IPS-NIHi7 (cell line): Measurements from ENCODE around the gene PLD3.
"Not testable (repeated sequence)": the region's sequence is repeated elsewhere in the genome, so short reads cannot be mapped to it uniquely, and the experiment has no call there.

Source experiments
- DNase-seq: peaks from one replicate; pipeline ENCODE4 v3.0.0; 2012; ENCODE audit warnings: mixed read lengths; ENCODE audit errors: extremely low spot score

Gene PLD3

DNA sequence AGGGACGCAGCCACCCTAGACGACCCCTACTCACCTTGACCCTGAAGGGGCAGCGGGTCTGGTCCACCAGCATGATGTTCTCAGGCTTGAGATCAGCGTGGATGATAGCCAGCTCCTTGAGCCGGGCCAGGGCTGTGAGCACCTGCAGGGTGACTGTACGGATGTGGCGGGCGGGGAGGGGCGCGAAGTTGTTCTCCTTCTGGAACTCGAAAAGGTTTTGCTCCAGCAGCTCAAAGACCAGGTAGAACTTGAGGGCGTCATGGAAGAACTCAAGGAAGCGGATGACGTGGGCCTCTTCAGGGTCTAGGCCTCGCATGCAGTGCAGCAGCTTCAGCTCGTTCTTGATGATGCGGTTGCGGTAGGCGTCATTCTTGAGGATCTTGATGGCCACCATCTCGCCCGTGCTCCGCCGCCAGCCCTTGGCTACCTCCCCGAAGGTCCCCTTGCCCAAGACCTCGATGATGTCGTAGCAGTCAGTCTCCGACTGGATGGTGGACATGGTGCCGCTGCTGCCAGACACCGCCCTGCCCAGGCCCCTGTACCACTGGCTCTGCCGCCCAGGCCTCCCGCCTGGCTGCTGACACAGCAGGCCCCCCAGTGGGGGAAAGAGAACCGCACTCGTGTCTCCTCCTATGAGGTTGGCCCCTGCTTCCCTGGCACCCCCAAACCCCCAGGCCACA is 41.0 kb downstream of the PLD3 start:
- no peak for DNase-seq

DNA sequence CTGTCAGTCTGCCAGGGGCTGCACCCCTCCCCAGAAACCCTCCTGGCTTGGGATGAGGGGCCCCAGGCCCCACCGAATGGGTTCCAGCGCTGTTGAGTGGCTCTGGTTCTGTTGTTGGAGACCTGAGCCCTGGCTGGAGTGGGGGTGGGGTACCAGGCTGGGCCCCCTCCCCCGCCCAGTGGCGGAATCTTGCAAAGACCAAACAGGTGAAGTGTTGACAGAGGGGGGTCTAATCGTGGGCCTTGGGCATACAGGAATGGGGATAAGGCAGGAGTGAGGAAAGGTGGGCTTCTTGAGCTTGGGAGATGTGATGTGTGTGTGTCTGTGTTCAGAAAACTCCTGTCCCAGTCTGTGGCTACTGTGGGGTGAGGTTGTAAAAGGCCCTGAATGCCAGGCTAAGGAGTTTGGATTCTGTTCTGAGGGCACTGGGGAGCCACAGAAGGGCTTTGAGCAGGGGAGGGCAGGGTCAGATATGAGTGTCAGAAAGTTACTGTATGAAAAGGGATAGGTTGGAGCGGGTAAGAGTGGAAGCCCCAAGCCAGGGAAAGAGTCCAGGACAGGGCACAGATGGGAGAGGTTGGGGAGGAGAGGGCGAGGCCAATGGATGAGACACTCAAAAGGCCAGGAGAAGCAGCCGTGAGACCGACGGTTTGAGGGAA is 41.7 kb downstream of the PLD3 start, which contains the start of gene HIPK4:
Gene HIPK4 (minus strand): TSS at position 98 of the 659 bp plus-strand sequence. CDS start 279 bp downstream, outside the sequence.
- DNase-seq, result no peak

DNA sequence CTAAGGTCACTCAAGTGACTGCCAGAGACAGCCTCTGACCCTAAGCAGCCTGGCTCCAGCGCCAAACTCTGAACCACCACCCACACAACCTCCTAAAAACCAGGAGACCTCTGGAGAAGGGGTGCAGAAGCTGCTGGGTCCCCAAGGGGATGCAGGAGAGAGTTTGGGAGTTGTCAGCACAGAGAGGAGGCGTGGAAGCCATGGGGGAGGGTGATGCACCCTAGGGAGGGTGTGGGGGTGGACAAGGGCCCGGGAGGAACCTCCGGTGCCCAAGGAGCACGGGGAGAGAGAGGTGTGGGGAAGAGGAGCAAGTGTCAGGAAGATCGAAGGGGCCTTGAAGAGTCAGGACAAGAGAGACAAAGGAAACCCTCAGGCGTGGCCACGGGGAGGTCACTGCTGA is 43.6 kb downstream of the PLD3 start:
- no peak for DNase-seq

DNA sequence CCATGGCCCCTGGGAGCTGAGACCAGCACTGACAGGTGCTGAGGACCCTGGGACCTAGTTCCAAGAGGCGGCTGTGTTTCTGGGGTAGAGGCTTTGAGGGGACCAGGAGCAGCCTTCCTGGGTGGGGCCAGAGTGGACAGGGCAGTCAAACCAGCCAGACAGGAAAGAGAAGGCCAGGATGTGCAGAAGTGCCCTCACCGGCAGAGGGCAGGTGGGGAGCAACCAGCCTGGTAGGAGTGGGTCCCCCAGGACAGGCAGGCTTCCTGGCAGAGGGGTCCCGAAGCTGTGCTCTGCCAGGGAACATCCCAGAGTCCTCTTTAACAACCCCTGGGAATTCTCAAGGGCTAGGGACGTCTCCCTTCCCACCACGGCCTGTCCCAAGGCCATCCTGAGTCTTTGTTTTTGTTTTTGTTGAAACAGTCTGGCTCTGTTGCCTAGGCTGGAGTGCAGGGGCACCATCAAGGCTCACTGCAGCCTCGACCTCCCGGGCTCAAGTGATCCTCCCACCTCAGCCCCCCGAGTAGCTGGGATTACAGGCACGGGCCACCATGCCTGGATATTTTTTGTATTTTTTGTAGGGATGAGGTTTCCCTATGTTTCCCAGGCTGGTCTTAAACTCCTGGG is 44.5 kb downstream of the PLD3 start:
- no peak for DNase-seq

DNA sequence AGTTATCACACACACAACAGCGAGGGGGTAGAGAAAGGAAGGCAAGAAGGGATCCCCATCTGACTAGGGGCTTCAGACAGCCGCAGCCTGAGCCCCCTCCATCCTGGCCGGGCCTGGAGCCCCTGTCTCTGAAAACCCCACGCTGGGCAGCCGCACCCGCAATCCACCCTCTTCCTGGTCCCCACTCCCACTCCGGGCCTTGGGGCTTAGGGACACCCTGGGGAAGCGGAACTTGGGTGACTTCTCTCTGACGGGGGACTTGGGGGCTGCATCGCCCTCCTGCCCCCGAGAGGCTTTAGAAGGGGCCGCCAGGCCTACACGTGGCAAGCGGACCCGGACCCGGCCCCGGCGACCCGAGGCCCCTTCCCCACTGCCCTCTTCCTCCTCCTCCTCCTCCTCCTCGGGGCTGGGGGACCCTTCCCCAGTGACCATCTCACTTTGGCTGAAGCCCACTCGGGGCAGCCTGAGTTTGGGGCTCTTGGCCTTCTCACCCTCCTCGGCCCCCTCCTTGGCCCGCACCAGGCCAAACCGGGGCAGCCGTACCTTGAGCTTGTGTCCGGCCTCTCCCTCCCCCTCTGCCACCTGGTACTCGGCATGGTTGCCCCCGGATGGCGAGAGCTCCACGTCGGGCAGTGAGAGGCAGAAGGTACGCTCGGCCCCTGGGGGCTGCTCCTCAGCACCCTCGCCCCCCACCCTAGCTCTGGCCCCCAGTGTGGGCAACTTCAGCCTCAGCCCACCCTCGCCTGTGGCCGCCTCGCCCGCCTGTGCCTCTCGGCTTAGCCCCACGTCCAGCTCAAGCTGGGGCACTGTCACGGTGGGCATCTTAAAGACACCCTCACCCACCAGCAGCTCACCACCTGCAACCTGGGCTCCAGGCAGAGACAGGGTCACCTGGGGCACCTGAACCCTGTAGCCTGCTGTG is 45.7 kb downstream of the PLD3 start:
- DNase-seq, result no peak

DNA sequence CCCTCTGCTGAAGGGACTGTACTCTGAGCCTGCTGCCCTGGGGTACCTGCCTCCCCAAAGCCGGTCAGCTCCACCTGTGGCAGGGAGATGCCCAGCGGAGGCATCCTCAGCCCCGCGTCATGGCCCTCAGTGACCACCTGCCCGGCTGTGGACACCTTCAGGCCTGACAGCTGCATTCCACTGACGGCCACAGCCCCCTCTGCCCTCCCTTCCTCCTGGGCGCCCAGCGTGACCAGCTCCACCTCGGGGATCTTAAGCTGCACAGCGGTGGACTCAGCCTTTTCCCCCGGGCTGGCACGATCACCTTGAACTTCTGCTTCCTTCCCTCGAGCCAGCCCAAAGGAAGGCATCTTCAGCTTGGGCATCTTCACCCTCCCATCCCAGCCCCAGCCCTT is 46.3 kb downstream of the PLD3 start:
- no peak for DNase-seq

DNA sequence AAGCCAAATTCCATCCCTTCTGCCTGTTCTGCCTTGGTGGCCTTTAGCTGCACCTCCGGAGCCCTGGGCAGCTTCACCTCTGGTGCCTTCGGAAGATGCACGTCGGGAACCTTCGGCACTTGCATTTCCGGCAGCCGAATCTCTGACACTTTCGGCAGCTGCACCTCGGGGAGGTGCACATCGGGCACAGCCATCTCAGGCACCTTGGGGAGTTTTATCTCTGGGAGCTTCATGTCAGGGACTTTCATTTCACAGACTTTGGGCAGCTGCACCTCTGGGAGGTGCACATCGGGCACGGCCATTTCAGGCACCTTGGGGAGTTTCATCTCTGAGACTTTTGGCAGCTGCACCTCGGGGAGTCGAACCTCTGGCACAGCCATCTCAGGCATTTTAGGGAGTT is 47.5 kb downstream of the PLD3 start:
- DNase-seq, result no peak

DNA sequence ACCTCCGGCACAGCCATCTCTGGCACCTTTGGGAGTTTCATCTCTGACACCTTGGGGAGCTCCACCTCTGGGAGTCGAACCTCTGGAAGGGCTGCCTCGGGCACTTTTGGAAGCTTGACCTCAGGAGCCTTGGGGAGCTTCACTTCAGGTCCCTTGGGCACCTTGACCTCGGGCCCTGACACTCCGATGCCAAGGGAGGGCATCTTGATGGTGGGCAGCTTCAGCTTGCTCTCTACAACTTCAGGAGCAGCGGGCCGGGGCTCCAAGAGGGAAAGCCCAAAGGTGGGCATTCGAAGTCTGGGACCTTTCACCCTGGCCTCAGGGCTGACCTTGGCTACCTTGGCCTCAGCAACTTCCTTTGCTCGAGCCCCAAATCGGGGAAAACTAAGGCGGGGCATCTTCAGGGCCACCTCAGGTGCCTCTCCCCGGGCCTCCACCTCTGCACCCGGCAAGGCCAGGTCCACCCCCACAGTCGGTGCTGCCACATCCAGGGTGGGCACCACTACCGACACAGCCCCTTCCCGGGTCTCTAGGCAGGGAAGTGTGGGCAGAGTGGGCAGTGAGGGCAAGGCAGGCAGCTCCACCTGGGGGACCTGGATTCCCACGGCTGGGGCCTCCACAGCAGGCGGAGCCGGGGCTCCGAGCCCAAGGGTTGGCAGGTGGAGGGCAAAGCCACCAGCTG is 48.5 kb downstream of the PLD3 start:
- no peak for DNase-seq

DNA sequence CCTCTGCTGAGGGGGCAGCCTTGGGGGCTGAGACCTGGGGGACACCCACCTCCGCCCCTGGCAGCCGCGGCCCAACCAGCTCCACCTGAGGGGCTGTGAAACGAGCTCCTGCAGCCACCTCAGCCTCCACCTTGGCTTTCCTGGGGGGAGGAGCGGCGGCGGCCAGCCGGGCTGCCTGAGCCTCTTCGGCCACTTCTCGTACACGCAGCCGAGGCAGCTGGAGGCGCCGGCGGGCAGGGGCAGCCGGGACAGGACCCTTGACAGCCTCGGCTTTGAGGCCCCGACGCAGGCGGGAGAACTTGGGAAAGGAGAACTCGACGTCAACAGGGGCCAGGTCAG is 49.0 kb downstream of the PLD3 start:
- DNase-seq, result no peak

DNA sequence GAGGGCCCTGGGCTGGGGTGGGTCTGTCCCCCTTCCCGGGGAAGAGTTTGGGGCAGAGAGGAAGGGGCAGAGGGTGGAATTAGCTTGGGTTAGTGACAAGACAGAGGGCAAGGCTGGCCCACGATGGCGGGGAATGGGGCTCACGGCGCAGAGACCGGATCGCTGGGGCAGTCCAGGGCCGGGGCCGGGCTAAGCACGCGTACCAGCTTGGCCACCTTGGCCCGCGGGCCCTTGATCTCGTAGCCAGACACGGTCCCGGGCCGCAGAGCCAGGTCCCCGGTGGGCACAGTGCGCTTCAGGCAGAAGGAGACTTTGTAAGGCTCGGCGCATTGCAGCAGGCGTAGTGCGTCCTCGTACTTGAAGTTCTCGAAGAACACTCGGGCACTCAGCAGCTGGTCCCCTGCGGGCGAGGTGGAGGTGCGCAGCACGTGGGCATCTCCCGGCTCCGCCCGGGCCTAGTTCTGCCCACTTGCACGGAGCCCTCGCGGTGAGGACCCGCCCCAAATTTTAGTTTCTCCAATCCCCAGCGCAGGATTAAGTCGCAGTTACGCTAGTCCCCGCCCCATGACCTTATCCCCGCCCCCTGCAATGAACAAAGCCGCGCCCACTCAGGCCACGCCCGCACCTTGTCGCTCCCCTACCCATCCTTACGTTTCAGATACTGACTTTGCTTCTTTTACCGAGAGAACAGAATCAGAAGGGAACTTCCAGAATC is 50.1 kb downstream of the PLD3 start:
- peak; percentile 94 for DNase-seq

DNA sequence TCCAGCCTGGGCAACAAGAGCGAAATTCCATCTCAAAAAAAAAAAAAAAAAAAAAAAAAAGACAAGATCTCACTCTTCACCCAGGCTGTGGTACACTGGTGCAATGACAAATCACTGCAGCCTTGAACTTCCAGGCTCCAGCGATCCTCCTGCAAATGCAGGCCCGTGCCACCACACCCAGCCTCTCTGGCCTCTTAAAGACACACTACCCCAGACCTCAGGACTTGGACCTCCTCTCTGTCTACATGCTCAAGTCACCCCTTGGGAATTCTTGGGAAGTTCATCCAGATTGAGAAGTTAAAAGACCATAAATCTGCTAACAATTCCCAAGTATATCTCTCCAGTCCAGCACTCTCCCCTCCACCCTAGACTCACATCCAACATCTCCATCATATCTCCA is 52.1 kb downstream of the PLD3 start:
- DNase-seq, result no peak

DNA sequence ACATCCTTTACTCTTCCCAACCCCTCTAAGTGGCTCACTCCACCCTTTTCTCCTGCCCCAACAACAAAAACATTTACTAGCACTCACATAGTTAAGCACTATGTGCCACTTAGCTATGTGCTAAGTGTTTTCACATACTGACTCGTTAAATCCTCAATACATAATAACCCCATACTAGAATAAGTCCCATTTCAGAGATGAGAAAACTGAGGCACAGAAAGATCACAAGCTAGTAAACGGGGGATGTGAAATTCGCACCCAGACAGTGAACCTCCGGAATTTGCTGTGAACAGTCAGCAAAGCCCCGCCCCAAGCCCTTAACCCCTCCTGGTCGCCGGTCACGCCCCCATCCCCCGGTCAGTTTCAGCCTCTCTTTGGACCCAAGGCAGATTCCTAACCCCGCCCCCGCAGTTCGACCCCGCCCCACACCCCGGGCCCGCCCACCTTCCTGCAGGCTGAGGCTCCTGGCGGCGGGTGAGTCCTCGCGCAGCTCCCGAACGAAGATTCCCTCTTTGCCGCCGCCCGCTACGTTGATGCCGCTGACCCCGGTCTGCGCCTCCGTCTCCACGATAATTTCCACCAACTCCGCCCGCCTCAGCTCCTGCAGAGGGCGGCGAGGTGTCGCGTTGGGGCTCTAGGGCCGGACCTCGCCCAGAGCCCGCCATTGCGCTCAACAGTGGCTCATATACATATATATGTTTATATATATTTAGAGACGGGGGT is 54.9 kb downstream of the PLD3 start:
- DNase-seq, result peak; percentile 97

DNA sequence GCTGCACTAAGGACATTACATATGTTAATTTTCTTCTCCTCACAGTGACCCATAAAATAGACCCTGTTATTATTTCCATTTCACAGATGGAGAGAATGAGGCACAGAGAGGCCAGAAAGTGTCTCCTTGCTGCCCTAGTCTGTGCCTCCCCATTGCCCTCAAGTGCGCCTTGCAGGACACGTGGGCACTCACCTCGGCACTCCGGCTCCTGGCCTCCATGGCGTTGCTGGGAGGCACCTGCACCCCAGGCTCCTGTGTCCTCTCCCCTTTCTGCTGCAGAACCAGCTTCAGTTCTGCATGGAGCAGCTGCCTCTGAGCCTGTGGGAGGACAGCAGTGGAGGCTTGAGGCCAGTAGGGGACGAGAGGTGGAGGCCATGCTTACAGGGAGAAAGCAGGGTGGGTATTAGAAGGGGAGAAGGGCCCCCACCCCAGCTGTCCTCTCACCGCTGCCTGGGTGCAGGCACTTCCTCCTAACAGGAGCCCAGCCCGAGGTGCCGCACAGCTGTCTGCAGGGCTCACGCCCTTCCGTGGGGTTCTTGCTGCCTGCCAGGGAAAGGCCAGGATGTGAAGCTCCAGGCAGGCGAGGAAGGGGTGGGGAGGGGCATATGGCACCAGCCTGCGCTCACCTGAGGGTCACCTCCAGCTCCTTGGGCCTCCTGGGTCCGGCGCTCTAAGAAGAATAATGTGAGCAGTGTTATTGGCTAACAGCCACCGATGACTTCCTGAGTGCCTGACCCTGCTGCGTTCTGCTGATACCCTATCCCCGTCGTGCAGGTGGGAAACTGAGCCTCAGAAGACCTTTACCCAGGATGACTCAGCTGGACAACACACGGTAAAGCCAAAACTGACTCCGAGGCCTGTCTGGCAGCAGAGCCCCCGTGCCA is 59.5 kb downstream of the PLD3 start:
- peak; percentile 6 for DNase-seq

DNA sequence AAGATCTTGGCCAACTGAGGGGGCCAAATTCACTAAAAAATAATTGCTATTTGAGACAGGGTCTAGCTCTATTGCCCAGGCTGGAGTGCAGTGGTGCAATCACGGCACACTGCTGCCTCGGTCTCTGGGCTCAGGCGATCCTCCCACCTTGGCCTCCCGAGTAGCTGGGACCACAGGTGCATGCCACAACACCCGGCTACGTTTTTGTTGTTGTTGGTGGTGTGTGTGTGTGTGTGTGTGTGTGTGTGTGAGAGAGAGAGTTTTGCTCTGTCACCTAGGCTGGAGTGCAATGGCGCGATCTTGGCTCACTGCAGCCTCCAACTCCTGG is 60.1 kb downstream of the PLD3 start:
- DNase-seq, result not testable (repeated sequence)

DNA sequence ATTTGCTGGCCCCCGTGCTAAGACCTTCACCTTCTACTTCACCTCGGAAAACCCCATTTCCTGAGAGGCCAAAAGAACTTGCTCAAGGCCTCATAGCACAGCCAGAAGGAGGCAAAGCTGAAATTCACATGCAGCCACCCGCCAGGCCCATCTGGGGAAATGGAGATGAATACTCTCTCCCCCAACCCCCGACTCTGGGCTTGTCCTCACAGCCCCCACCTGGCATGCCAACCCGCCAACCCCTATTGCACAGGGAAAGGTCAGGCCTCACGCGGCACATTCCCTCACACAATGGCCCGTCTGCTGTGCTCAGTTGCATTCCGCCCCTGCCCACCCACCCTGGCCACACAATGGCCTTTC is 61.5 kb downstream of the PLD3 start:
- DNase-seq, result no peak

DNA sequence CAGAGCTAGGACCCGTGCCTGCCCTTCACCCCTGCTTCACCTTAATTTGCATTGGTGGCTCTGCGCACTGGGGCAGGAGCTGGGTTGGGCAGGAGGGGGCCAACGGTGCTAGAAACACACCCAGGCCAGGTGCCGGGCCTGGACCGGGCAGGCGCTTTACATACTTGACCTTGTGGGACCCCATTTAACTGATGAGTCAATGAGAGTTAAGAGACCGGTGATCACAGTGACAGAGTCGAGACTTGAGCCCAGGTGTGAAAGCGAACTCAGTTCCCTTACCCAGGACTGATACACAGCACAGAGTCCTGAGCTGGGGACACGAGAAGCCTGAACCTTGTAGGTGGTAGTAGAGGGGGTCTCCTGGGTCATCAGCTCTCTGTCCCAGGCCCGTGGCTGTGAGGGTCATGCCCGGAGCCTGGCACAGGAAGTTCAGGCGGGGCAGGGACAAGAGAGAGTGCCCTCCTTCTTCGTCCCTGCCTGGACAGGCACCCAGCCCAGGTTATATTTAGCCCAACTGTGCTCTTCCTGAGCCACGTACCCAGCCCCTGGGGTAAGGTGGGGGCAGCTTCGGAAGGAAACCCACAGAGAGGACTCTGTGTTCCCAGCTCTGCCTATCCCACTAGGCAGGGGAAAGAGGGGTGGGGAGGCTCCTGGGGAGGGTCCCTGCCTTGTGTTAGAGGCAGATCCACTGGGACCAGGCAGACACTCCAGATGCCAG is 62.8 kb downstream of the PLD3 start:
- DNase-seq, result no peak

DNA sequence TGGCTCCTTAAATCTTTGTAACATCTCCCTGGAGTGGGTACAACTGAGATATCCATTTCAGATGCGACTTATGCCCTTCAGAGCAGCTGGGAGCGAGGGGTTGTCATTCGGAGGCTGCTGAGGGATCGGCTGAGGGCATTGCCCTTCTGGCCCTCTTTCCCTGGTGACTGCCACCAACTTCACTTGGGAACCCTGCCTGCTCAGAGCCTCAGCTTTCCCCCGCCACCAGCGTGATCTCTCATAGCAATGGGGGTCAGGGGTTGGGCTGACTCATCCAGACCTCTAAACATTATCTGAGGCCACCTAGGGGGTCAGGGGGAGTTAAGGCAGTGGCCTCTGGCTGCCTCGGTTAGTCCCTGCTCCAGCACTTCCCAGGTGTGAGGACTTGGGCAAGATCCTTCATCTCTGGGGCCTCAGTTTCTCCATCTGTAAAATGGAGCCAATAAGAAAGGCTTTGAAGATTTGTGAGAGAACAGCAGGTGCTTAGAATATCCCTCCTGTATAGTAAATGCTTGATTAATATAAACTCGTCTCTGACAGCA is 63.5 kb downstream of the PLD3 start:
- no peak for DNase-seq

DNA sequence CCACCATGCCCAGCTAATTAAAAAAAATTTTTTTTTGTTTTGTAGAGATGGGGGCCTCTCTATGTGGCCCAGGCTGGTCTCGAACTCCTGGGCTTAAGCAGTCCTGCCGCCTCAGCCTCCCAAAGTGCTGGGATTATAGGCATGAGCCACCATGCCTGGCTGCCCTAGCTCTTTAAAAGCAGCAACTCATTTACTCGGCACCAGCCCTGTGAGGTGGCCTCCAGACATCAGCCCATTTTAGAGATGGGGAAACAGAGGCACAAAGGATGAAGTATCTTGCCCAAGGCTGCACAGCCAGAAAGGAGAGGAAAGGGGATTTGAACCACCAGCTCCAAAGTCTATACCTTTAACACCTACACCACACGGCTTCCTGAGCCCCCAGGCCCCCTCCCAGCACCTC is 64.4 kb downstream of the PLD3 start:
- DNase-seq, result no peak
